DND-41 (cell line): Measurements from ENCODE around the gene ZGPAT.
"Not testable (repeated sequence)": the region's sequence is repeated elsewhere in the genome, so short reads cannot be mapped to it uniquely, and the experiment has no call there.

Experiments used
- ATAC-seq: fragments of 200-7000 bp; cut with Tn5 transposase; 3 replicates; pipeline ENCODE4 v1.9.1; 2021; ENCODE audit warnings: low read depth; ENCODE audit not compliant: insufficient read depth
- DNase-seq: peaks from one replicate; pipeline ENCODE4 v3.0.0-alpha.2; 2020
- H2AFZ ChIP-seq: 2 replicates; pipeline ENCODE4 v1.6.0; 2012; ENCODE audit warnings: low read depth, low read length
- H3K27ac ChIP-seq: 2 replicates; pipeline ENCODE4 v1.5.1; 2012; ENCODE audit warnings: low read length, inconsistent platforms
- H3K27me3 ChIP-seq: fragments of 200-600 bp; sonication (generic); 2 replicates; pipeline ENCODE4 v1.6.0; 2012; ENCODE audit warnings: low read length, mild to moderate bottlenecking, inconsistent platforms; ENCODE audit not compliant: insufficient read depth, poor library complexity
- H3K36me3 ChIP-seq: 2 replicates; pipeline ENCODE4 v1.5.1; 2012; ENCODE audit warnings: low read length, inconsistent platforms; ENCODE audit not compliant: insufficient read depth
- H3K4me1 ChIP-seq: 2 replicates; pipeline ENCODE4 v1.5.1; 2012; ENCODE audit warnings: mild to moderate bottlenecking, low read length; ENCODE audit not compliant: insufficient read depth
- H3K4me2 ChIP-seq: 2 replicates; pipeline ENCODE4 v1.6.0; 2012; ENCODE audit warnings: mild to moderate bottlenecking, moderate library complexity, low read length, inconsistent platforms; ENCODE audit not compliant: insufficient read depth
- H3K4me3 ChIP-seq, 2 experiments: fragments of 200-600 bp in 1 of 2; shearing (Covaris generic) in 1 of 2; 2 replicates each; pipeline ENCODE4 v1.5.1; 2012 to 2016; ENCODE audit warnings: inconsistent platforms in 2 of 2, low read length in 2 of 2, mild to moderate bottlenecking in 2 of 2, low read depth in 1 of 2, moderate library complexity in 1 of 2
- H3K79me2 ChIP-seq: 2 replicates; pipeline ENCODE4 v1.6.0; 2012; ENCODE audit warnings: low read length, inconsistent platforms; ENCODE audit not compliant: insufficient read depth
- H3K9ac ChIP-seq: 2 replicates; pipeline ENCODE4 v1.6.0; 2012; ENCODE audit warnings: low read depth, mild to moderate bottlenecking, inconsistent platforms, low read length, moderate library complexity
- H3K9me3 ChIP-seq: 2 replicates; pipeline ENCODE4 v1.5.1; 2012; ENCODE audit warnings: low read length, moderate library complexity, mild to moderate bottlenecking, inconsistent platforms; ENCODE audit not compliant: insufficient read depth, severe bottlenecking
- H4K20me1 ChIP-seq: 2 replicates; pipeline ENCODE4 v1.6.0; 2012; ENCODE audit warnings: low read length; ENCODE audit not compliant: insufficient read depth
- EZH2 ChIP-seq: IDR thresholded peaks from 3 replicates; pipeline ENCODE4 v1.6.1; 2012; ENCODE audit warnings: borderline replicate concordance, low read depth, mild to moderate bottlenecking, moderate library complexity, low read length, inconsistent platforms; ENCODE audit not compliant: severe bottlenecking
- TF ChIP-seq, protein P1 (sequence below): IDR thresholded peaks from 2 replicates; pipeline ENCODE4 v1.5.1; 2012; ENCODE audit warnings: borderline replicate concordance, low read length, moderate library complexity, mild to moderate bottlenecking; ENCODE audit not compliant: poor library complexity, severe bottlenecking; ENCODE audit errors: extremely low read depth

Gene ZGPAT

GRCh38 chr20:63707558-63708300 lies at the start of gene ZGPAT, which contains the start of gene ARFRP1:
Gene ZGPAT, plus strand, starts transcription at chr20:63708039. Its CDS starts 542 bp downstream, at chr20:63708581.
Gene ARFRP1, minus strand, starts transcription at chr20:63707976. Its CDS starts 885 bp downstream, at chr20:63707091.
- Histone ChIP-seq H3K4me2 (peak within 1 kb of the TSS; percentile 97), H3K9ac (peak within 1 kb of the TSS; percentile 81), H3K27ac (peak within 1 kb of the TSS; percentile 89), H3K36me3 (peaks cover 86% of the 10 kb centered on the region), H3K4me3 (peak within 1 kb of the TSS; percentile 59 to 84), H3K27me3 (no peaks in the 10 kb centered on the region), H2AFZ (peak within 1 kb of the TSS; percentile 77), H3K9me3 (no peaks in the 10 kb centered on the region), H3K79me2 (peaks cover 80% of the 10 kb centered on the region), H3K4me1 (peaks cover 48% of the 10 kb centered on the region), H4K20me1 (peaks cover 58% of the 10 kb centered on the region)
- ATAC-seq (peak; percentile 90), DNase-seq (peak; percentile 91)
- no peak for TF ChIP-seq EZH2
- TF ChIP-seq, protein P1, sequence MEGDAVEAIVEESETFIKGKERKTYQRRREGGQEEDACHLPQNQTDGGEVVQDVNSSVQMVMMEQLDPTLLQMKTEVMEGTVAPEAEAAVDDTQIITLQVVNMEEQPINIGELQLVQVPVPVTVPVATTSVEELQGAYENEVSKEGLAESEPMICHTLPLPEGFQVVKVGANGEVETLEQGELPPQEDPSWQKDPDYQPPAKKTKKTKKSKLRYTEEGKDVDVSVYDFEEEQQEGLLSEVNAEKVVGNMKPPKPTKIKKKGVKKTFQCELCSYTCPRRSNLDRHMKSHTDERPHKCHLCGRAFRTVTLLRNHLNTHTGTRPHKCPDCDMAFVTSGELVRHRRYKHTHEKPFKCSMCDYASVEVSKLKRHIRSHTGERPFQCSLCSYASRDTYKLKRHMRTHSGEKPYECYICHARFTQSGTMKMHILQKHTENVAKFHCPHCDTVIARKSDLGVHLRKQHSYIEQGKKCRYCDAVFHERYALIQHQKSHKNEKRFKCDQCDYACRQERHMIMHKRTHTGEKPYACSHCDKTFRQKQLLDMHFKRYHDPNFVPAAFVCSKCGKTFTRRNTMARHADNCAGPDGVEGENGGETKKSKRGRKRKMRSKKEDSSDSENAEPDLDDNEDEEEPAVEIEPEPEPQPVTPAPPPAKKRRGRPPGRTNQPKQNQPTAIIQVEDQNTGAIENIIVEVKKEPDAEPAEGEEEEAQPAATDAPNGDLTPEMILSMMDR: no peak

GRCh38 chr20:63658749-63659187 lies 49.1 kb upstream of the ZGPAT start:
- Histone ChIP-seq H3K4me1 (peaks cover 53% of the 10 kb centered on the region), H2AFZ (peak overlapping the region; percentile 88), H3K9me3 (no peaks in the 10 kb centered on the region), H3K27ac (peak overlapping the region; percentile 86), H3K27me3 (no peaks in the 10 kb centered on the region), H3K4me3 (peak overlapping the region; percentile 61 to 86), H3K79me2 (peaks cover 69% of the 10 kb centered on the region), H4K20me1 (peaks cover 16% of the 10 kb centered on the region; the same call in 1 of the 2 replicates), H3K36me3 (peaks cover 41% of the 10 kb centered on the region), H3K4me2 (peak overlapping the region; percentile 93), H3K9ac (peak overlapping the region; percentile 86)
- ATAC-seq (peak; percentile 35), DNase-seq (no peak)
- TF ChIP-seq EZH2: no peak
- TF ChIP-seq, protein P1: no peak

GRCh38 chr20:63659370-63659769 lies 48.5 kb upstream of the ZGPAT start:
- Histone ChIP-seq H2AFZ (no peak overlapping the region), H3K4me3 (peak overlapping the region; percentile 61 to 86; a peak in 3 of 4 replicates), H3K9ac (peak overlapping the region; percentile 86), H3K4me1 (peaks cover 47% of the 10 kb centered on the region), H4K20me1 (peaks cover 20% of the 10 kb centered on the region; the same call in 1 of the 2 replicates), H3K27ac (peak overlapping the region; percentile 86), H3K27me3 (no peaks in the 10 kb centered on the region), H3K4me2 (peak overlapping the region; percentile 93), H3K79me2 (peaks cover 68% of the 10 kb centered on the region), H3K9me3 (no peaks in the 10 kb centered on the region), H3K36me3 (peaks cover 47% of the 10 kb centered on the region)
- DNase-seq (no peak), ATAC-seq (no peak)
- TF ChIP-seq, protein P1: no peak
- no peak for TF ChIP-seq EZH2

DNA sequence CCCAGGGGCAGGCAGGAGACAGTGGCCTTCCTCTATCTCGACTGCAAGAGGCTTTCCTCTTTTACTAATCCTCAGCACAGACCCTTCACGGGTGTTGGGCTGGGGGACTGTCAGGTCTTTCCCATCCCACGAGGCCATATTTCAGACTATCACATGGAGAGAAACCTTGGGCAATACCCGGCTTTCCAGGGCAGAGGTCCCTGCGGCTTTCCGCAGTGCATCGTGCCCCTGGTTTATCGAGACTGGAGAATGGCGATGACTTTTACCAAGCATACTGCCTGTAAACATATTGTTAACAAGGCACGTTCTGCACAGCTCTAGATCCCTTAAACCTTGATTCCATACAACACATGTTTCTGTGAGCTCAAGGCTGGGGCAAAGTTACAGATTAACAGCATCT lies 47.7 kb upstream of the ZGPAT start:
- not testable (repeated sequence) for H2AFZ ChIP-seq, DNase-seq
- peaks cover 63% of the 10 kb centered on the region for H3K79me2 ChIP-seq

More for the DNA sequence above, 47.7 kb upstream of the ZGPAT start:
- not testable (repeated sequence) for ATAC-seq, H3K27me3 ChIP-seq, H3K27ac ChIP-seq, H3K9me3 ChIP-seq, H3K4me3 ChIP-seq, H3K9ac ChIP-seq
- Histone ChIP-seq H3K4me2 (0 out of 2 replicates have a peak overlapping the region, but pooled peaks have one; percentile 93), H4K20me1 (peaks cover 20% of the 10 kb centered on the region; the same call in 1 of the 2 replicates), H3K4me1 (peaks cover 39% of the 10 kb centered on the region), H3K36me3 (peaks cover 55% of the 10 kb centered on the region)
